Activated B cell treated with CpG ODN at 0.5 μM for 24 hours (primary cell): ENCODE results near the gene SDF4. TPM values are rescaled to one million over a fixed set of nuclear protein-coding genes. Genes with fewer than 3 reads are reported as not detected.

Experiments
- ATAC-seq: fragments of 200-7000 bp; cut with Tn5 transposase; one replicate; pipeline ENCODE4 v1.10.0; 2021; ENCODE audit warnings: low read depth, mild to moderate bottlenecking, moderate library complexity
- CTCF ChIA-PET: fragments of 350-600 bp; sonication (Branson Sonifier 250); formaldehyde crosslinking; loops from one replicate; lab custom pipeline; 2021; ENCODE audit warnings: antibody characterized with exemption; lab: Charles Lee
- POLR2A ChIA-PET: fragments of 350-600 bp; sonication (Branson Sonifier 250); formaldehyde crosslinking; loops from one replicate; lab custom pipeline; 2021; ENCODE audit warnings: antibody characterized with exemption; lab: Charles Lee
- DNase-seq: peaks from one replicate; pipeline ENCODE4 v3.0.0; 2022
- H3K27ac Mint-ChIP-seq: one replicate; pipeline ENCODE4 v1.8.0; 2020; ENCODE audit warnings: mixed read lengths
- H3K27me3 Mint-ChIP-seq: one replicate; pipeline ENCODE4 v1.8.0; 2021; ENCODE audit warnings: mixed read lengths
- H3K36me3 Mint-ChIP-seq: one replicate; pipeline ENCODE4 v1.8.0; 2021; ENCODE audit warnings: low read depth, mixed read lengths
- H3K4me1 Mint-ChIP-seq: one replicate; pipeline ENCODE4 v1.8.0; 2021; ENCODE audit warnings: mixed read lengths
- H3K4me3 Mint-ChIP-seq: one replicate; pipeline ENCODE4 v1.8.0; 2020; ENCODE audit warnings: mild to moderate bottlenecking, mixed read lengths
- H3K9me3 Mint-ChIP-seq: one replicate; pipeline ENCODE4 v1.8.0; 2020; ENCODE audit warnings: mixed read lengths
- intact Hi-C: fragments of 100-400 bp; cut with micrococcal nuclease; formaldehyde crosslinking; loops from one replicate; pipeline ENCODE4 v1.15.1; 2024
- total RNA-seq: library from RNA; stranded (reverse); gene quantifications from 2 replicates; pipeline ENCODE4 v1.2.3, GENCODE V29; 2022
- TF ChIP-seq, protein P1 (sequence below): fragments of 200-600 bp; IDR thresholded peaks from one replicate; pipeline ENCODE4 v1.8.0; 2022; ENCODE audit warnings: antibody characterized with exemption, mild to moderate bottlenecking

Gene SDF4
- total RNA-seq, 1 donor from 2014 or later = 97.9 TPM

GRCh38 chr1:1275836-1276235 is 44.0 kb upstream of the SDF4 start:
- peak overlapping the region; percentile 28 for H3K4me3 Mint-ChIP-seq
- CTCF ChIA-PET = interaction anchor here (1.2 kb wide), 1 partner anchor 155 kb away, joined by 6 read pairs; no protein-coding TSS in a partner anchor

DNA sequence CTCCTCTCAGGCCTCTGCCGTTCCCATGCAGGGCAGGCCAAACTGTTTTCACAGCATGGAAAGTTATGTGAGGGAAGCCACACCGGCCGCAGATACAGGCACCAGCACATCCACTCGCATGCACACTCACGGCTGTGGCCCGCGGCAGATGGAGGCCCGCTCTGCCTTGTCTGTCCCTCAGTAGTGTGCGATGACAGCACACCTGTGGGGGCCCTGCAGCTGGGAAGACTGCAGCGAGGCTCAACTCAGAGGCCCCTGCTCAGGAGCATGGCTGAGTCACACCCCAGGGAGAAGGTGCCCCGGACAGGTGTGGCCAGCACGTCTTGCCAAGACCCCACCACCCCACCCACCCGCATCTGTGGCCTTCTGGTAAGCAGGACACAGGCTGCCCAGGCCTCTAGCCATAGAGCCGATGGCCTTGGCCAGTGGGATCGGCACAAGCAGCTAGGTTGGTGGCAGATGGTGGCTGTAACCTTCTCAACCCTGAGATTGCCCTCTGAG is 43.2 kb upstream of the SDF4 start:
- intact Hi-C loops = loop anchor here (1.0 to 5.0 kb wide), 4 partner anchors 15 to 263 kb away; partner anchors contain the start of genes ACAP3, AURKAIP1, ISG15 and PUSL1
- H3K27me3 Mint-ChIP-seq = no peaks in the 10 kb centered on the region
- CTCF ChIA-PET = no interaction called here
- H3K27ac Mint-ChIP-seq = no peak overlapping the region
- H3K4me3 Mint-ChIP-seq = peak overlapping the region; percentile 58
- peaks cover 34% of the 10 kb centered on the region for H3K4me1 Mint-ChIP-seq
- POLR2A ChIA-PET = no interaction called here
- H3K36me3 Mint-ChIP-seq = peaks cover 12% of the 10 kb centered on the region
- H3K9me3 Mint-ChIP-seq = no peaks in the 10 kb centered on the region
- TF ChIP-seq, protein P1, sequence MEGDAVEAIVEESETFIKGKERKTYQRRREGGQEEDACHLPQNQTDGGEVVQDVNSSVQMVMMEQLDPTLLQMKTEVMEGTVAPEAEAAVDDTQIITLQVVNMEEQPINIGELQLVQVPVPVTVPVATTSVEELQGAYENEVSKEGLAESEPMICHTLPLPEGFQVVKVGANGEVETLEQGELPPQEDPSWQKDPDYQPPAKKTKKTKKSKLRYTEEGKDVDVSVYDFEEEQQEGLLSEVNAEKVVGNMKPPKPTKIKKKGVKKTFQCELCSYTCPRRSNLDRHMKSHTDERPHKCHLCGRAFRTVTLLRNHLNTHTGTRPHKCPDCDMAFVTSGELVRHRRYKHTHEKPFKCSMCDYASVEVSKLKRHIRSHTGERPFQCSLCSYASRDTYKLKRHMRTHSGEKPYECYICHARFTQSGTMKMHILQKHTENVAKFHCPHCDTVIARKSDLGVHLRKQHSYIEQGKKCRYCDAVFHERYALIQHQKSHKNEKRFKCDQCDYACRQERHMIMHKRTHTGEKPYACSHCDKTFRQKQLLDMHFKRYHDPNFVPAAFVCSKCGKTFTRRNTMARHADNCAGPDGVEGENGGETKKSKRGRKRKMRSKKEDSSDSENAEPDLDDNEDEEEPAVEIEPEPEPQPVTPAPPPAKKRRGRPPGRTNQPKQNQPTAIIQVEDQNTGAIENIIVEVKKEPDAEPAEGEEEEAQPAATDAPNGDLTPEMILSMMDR = no peak
- no peak for ATAC-seq
- DNase-seq = no peak

More at GRCh38 chr1:1275836-1276235, 44.0 kb upstream of the SDF4 start:
- intact Hi-C loops = no loop called here
- Mint-ChIP-seq H3K36me3 (peaks cover 5% of the 10 kb centered on the region), H3K9me3 (no peaks in the 10 kb centered on the region), H3K27ac (no peak overlapping the region), H3K27me3 (no peaks in the 10 kb centered on the region), H3K4me1 (peaks cover 25% of the 10 kb centered on the region)
- TF ChIP-seq, protein P1 = no peak
- DNase-seq = no peak
- POLR2A ChIA-PET = no interaction called here
- ATAC-seq = no peak

DNA sequence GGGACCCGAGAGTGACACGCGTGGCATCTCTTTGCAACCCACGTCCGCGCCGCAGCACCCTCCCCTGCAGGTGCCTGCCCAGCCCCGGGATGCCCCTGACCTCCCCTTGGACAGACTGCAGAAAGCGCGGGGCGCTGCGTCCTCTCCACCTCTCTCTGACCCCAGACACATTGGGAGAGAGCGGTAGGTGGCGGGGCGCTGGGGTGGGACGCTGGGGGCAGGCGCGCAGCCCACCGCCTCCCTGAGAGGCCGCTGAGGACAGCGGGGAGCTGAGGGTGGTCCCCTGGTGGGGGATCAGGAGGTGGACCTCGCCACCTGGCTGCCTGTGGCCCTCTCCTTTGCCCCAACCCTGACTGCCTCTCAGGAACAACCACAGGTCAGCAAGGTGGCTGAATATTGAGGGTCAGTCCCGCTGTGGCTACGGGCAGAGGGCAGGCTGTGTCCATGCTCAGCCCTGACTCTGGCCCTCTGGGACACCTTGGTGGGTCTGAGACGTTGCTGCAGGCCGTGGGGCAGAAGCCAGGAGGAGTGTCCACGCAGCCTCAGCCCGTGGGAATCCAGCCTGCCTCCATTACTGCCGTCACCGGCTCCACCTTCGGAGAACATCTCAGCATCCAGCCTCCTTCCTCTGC is 42.6 kb upstream of the SDF4 start:
- ChIA-PET POLR2A (interaction anchor here (1.0 to 1.4 kb wide), 5 partner anchors 12 to 159 kb away, joined by 3 to 8 read pairs (median 3); partner anchors contain the start of gene C1orf159), CTCF (interaction anchor here (1.0 kb wide), 1 partner anchor 152 kb away, joined by 6 read pairs; no protein-coding TSS in a partner anchor)
- Mint-ChIP-seq H3K4me1 (peaks cover 38% of the 10 kb centered on the region), H3K9me3 (no peaks in the 10 kb centered on the region), H3K27ac (no peak overlapping the region), H3K36me3 (peaks cover 16% of the 10 kb centered on the region), H3K27me3 (no peaks in the 10 kb centered on the region), H3K4me3 (peak overlapping the region; percentile 58)
- ATAC-seq = no peak
- TF ChIP-seq, protein P1 = no peak
- intact Hi-C loops = loop anchor here (1.0 to 5.0 kb wide), 4 partner anchors 16 to 262 kb away; partner anchors contain the start of genes ACAP3, AURKAIP1, ISG15 and PUSL1
- DNase-seq = no peak

GRCh38 chr1:1273512-1274298 is 41.9 kb upstream of the SDF4 start, which contains the start of gene UBE2J2:
UBE2J2 (minus strand) TSS chr1:1273854; CDS start chr1:1267992, 5,862 bp downstream.
- Mint-ChIP-seq H3K4me1 (peaks cover 38% of the 10 kb centered on the region), H3K36me3 (peaks cover 19% of the 10 kb centered on the region), H3K27ac (peak within 1 kb of the TSS; percentile 70), H3K27me3 (no peaks in the 10 kb centered on the region), H3K9me3 (no peaks in the 10 kb centered on the region), H3K4me3 (peak within 1 kb of the TSS; percentile 87)
- POLR2A ChIA-PET = interaction anchor here (0.6 to 1.4 kb wide), 11 partner anchors 11 to 158 kb away, joined by 3 to 8 read pairs (median 5); partner anchors contain the start of genes AURKAIP1 and C1orf159
- TF ChIP-seq, protein P1 = no peak
- intact Hi-C loops = loop anchor here (1.0 to 5.0 kb wide), 6 partner anchors 17 to 261 kb away; partner anchors contain the start of genes ACAP3, AURKAIP1, C1orf159 and ISG15
- DNase-seq = peak; percentile 82
- CTCF ChIA-PET = interaction anchor here (1.0 kb wide), 1 partner anchor 152 kb away, joined by 6 read pairs; no protein-coding TSS in a partner anchor
- peak; percentile 96 for ATAC-seq
